Suprapubic skin (tissue), 4 donors: ENCODE data around the gene PUM2. TPM values are rescaled to one million over a fixed set of nuclear protein-coding genes. Genes with fewer than 3 reads are reported as not detected.

Experiments
- DNase-seq, 2 donors: peaks; one replicate each; pipeline ENCODE4 v3.0.0-alpha.2; 2019; ENCODE audit warnings: low spot score in 2 of 2
- H3K27ac ChIP-seq: fragments of 200-600 bp; sonication (generic); one replicate; pipeline ENCODE4 v1.5.1; 2019
- H3K27me3 ChIP-seq: fragments of 200-600 bp; sonication (generic); one replicate; pipeline ENCODE4 v1.5.1; 2019
- H3K36me3 ChIP-seq: fragments of 200-600 bp; sonication (generic); one replicate; pipeline ENCODE4 v1.5.1; 2019
- H3K4me1 ChIP-seq: fragments of 200-600 bp; sonication (generic); one replicate; pipeline ENCODE4 v1.5.1; 2019
- H3K4me3 ChIP-seq: fragments of 200-600 bp; sonication (generic); one replicate; pipeline ENCODE4 v1.5.1; 2019; ENCODE audit warnings: mild to moderate bottlenecking
- H3K9me3 ChIP-seq: fragments of 200-600 bp; sonication (generic); one replicate; pipeline ENCODE4 v1.5.1; 2019
- CTCF ChIP-seq, 2 donors: fragments of 200-600 bp in 1 of 2; fragments of 450-650 bp in 1 of 2; sonication (generic) in 1 of 2; IDR thresholded peaks; one replicate each; pipeline ENCODE4 v1.5.1; 2016 to 2019; ENCODE audit warnings: antibody characterized with exemption in 2 of 2, mild to moderate bottlenecking in 1 of 2, moderate library complexity in 1 of 2
- EP300 ChIP-seq: sonication (generic); formaldehyde crosslinking; IDR thresholded peaks from one replicate; pipeline ENCODE4 v1.6.1; 2017; ENCODE audit warnings: antibody characterized with exemption
- POLR2A ChIP-seq, 2 donors: fragments of 450-650 bp; IDR thresholded peaks; one replicate each; pipeline ENCODE4 v1.6.1; 2017; ENCODE audit warnings: antibody characterized with exemption in 2 of 2, mild to moderate bottlenecking in 2 of 2, moderate library complexity in 2 of 2
- POLR2AphosphoS5 ChIP-seq, 3 donors: sonication (generic); formaldehyde crosslinking; IDR thresholded peaks; one replicate each; pipeline ENCODE4 v1.6.1; 2017; ENCODE audit warnings: antibody characterized with exemption in 3 of 3
- WGBS: methylation state at CpG from one replicate; pipeline ENCODE4 v1.1.5; 2018; 5-methylcytosine and 5-hydroxymethylcytosine counted together
- total RNA-seq, 4 donors: library from RNA; depleted of rRNA; stranded (reverse); fragments of >200 nt; gene quantifications; one replicate each; pipeline ENCODE4 v1.1.0, GENCODE V29; 2016

PUM2 gene
- total RNA-seq, 4 donors from 2014 or later, result 78.9 to 108 (median 99.0) TPM

- Histone ChIP-seq H3K4me3 (no peak overlapping the region), H3K4me1 (peaks cover 55% of the 10 kb centered on the region), H3K9me3 (no peaks in the 10 kb centered on the region), H3K27ac (no peak overlapping the region), H3K36me3 (peaks cover 21% of the 10 kb centered on the region), H3K27me3 (no peaks in the 10 kb centered on the region)
- TF ChIP-seq CTCF (IDR thresholded peaks at IDR 0.05) (no peak), POLR2A (IDR thresholded peaks at IDR 0.05) (no peak), EP300 (no peak), POLR2AphosphoS5 (IDR thresholded peaks at IDR 0.05) (no peak)
- DNase-seq, result no peak
- 83% methylated on average over 14 of the region's 17 CpGs for WGBS
Measured at GRCh38 chr2:20201671-20202070, 149.0 kb downstream of the PUM2 start.

GRCh38 chr2:20200697-20201555 lies 149.7 kb downstream of the PUM2 start:
- no peak overlapping the region for H3K27ac ChIP-seq
- DNase-seq, result no peak
- H3K27me3 ChIP-seq, result no peaks in the 10 kb centered on the region
- WGBS, result 91% methylated on average over 26 of the region's 26 CpGs
- H3K4me1 ChIP-seq, result peaks cover 53% of the 10 kb centered on the region
- no peak for TF ChIP-seq POLR2AphosphoS5 (IDR thresholded peaks at IDR 0.05)
- TF ChIP-seq CTCF (IDR thresholded peaks at IDR 0.05), result no peak
- no peak for TF ChIP-seq POLR2A (IDR thresholded peaks at IDR 0.05)
- no peak for TF ChIP-seq EP300
- H3K36me3 ChIP-seq, result peaks cover 21% of the 10 kb centered on the region
- H3K4me3 ChIP-seq, result no peak overlapping the region
- no peaks in the 10 kb centered on the region for H3K9me3 ChIP-seq

- Histone ChIP-seq H3K4me1 (peaks cover 41% of the 10 kb centered on the region), H3K9me3 (no peaks in the 10 kb centered on the region), H3K4me3 (no peak overlapping the region), H3K27ac (no peak overlapping the region), H3K27me3 (no peaks in the 10 kb centered on the region), H3K36me3 (peaks cover 21% of the 10 kb centered on the region)
- 75% methylated on average over 6 of the region's 6 CpGs for WGBS
- DNase-seq, result no peak
- TF ChIP-seq EP300 (no peak), CTCF (IDR thresholded peaks at IDR 0.05) (no peak), POLR2AphosphoS5 (IDR thresholded peaks at IDR 0.05) (no peak)
Measured at GRCh38 chr2:20199633-20200270, 150.9 kb downstream of the PUM2 start.

GRCh38 chr2:20198796-20199632 lies 151.6 kb downstream of the PUM2 start:
- Histone ChIP-seq H3K9me3 (no peaks in the 10 kb centered on the region), H3K36me3 (peaks cover 19% of the 10 kb centered on the region), H3K27ac (peak overlapping the region; percentile 75), H3K4me3 (no peak overlapping the region), H3K27me3 (no peaks in the 10 kb centered on the region), H3K4me1 (peaks cover 39% of the 10 kb centered on the region)
- 62% methylated on average over 14 of the region's 14 CpGs for WGBS
- DNase-seq, result no peak
- no peak for TF ChIP-seq POLR2A (IDR thresholded peaks at IDR 0.05)
- TF ChIP-seq POLR2AphosphoS5 (IDR thresholded peaks at IDR 0.05), result no peak
- TF ChIP-seq EP300, result no peak
- TF ChIP-seq CTCF (IDR thresholded peaks at IDR 0.05), result no peak

Other genes starting within 250 kb of the PUM2 start
- 100 to 1,000 TPM; 258 to 892 (median 636) TPM for gene SDC1, start 125.7 kb downstream of the PUM2 start, total RNA-seq
- 100 to 1,000 TPM; 404 to 719 (median 568) TPM for gene RHOB, start 96.2 kb upstream of the PUM2 start, total RNA-seq